Adrenal gland (tissue), 5 donors: ENCODE results near the gene LRCH4.

ENCODE experiments used
- CTCF ChIP-seq, 6 experiments: fragments of 450-650 bp in 4 of 6; fragments of 200-600 bp in 2 of 6; sonication (generic) in 1 of 6; IDR thresholded peaks; 1 replicate in 5 of 6; 2 replicates in 1 of 6; pipeline versions ENCODE4 v1.5.1 to v1.8.0; 2016 to 2021; ENCODE audit warnings: antibody characterized with exemption in 6 of 6, mild to moderate bottlenecking in 2 of 6, moderate library complexity in 1 of 6
- POLR2A ChIP-seq, 2 donors: fragments of 450-650 bp; IDR thresholded peaks; one replicate each; pipeline ENCODE4 v1.6.1; 2017; ENCODE audit warnings: antibody characterized with exemption in 2 of 2, mild to moderate bottlenecking in 2 of 2, moderate library complexity in 1 of 2
- donor health status: DM: no; HTN: no; CAD: no.

- no peak for TF ChIP-seq POLR2A (IDR thresholded peaks at IDR 0.05)
- TF ChIP-seq CTCF (IDR thresholded peaks at IDR 0.05) = no peak
These were observed 14.2 kb upstream of the LRCH4 start for GRCh38 chr7:100599911-100600729.
